GM18870 (cell line): ENCODE measurements around the gene ABLIM2.

Source experiments
- ATAC-seq: cut with Tn5 transposase; IDR thresholded peaks from one replicate; pipeline ENCODE4 v1.9.1; 2021; ENCODE audit warnings: moderate library complexity; ENCODE audit not compliant: unreplicated experiment

Gene ABLIM2

DNA sequence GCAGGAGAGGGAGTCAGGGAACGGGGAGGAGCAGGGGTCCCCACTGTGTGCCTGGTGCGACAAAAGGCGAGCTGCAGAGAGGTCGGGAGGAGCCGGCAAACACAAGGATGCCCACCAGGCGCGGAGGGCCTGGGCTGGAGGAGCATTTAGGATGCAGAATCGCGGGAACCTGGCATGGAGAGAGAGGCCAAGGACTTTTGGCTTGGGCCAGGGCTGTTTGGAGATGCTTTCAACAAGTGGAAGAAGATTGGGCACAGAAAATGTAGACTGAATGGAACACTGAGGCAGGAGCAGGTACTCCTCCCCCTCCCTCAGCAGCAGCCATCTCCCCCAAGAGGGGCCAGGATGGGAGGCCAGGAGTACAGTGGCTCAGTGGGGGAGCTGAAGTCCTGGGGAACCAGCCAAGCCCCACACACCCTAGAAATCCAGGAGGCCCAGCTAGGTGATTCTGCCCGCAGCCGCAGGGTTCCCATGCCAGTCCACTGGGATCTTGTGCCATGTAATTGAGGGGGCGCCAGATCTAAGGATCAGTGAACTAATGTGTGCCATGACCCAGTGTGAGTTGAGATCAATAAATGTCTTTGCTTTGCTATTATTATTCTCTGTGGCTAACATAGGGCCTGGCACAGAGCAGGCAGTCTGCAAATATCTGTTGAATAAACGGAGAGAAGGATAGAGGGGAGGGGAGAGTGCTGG is 1.1 kb upstream of the ABLIM2 start:
- no peak for ATAC-seq

DNA sequence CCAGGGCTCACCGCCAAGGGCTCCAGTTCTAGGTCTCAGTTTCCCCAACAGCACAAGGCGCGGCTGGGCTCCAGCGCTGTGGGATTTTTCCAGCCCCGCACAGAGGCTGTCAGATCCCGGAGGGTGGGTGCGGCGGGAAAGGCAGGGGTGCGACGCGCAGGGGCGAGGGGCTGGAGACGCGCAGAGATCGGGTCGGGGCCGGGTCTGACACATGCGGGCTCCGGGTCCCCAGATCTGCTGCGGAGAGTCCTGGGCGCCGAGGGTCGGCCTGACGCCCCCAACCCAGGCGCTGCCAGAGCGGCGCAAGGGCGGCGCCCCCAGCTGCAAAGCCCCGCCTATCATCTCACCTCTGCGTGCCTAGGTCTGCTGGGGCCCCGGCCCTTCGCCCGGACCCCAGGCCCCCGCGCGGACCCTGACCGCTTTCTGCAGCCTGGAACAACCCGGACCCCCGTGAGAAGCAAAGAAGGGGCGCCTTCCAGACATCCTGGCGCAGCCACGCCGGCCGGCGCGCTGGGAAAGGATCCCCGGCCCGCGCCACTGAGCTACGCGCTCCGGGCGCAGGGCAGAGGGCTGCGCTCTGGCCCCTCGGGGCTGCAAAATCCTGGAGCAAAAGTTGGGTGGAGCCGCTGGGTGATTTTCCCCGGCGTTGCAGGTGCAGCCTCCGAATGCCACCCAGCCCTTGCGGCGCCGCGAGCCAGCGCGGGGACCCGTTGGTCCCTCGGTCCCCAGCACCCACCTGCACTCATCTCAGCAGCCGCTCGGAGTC is 486 bp downstream of the ABLIM2 start:
- no peak for ATAC-seq

DNA sequence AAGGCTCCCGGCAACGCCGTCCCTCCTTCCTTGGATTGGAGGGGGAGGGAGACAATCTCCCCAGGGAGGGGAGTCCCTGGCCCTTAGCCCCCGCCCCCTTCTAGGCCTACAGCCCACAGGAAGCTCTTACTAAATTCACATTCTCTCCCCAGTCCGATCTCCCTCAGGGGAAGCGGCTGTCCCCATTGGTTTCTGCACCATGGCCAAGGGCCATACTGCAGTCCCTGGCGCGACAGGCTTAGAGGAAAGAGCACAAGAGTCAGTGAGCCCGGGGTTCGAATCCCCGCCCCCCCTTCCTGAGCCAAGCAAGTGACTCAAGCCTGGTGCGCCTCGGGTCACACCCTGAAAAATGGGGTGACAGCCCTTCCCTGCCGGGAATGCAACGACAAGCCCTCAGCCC is 1.1 kb downstream of the ABLIM2 start:
- no peak for ATAC-seq

DNA sequence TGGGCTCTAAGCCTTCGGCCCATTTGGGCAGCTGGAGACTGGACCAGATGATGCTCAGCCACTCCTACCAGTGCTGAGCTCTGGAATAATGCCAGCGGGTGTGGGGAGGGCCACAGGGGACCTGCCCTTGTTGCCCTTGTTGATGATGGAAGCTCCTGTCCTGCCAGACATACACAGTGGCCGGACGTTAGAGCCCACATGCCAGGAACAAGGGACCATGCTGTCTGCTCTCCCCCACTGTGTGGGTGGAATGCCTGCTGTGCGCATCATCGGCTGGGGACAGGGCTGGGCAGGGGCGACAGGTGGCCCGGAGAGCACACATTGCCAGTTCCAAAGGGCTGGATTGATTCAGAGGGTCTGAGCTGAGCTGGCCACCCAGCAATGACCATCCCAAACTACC is 2.0 kb downstream of the ABLIM2 start:
- ATAC-seq: no peak

DNA sequence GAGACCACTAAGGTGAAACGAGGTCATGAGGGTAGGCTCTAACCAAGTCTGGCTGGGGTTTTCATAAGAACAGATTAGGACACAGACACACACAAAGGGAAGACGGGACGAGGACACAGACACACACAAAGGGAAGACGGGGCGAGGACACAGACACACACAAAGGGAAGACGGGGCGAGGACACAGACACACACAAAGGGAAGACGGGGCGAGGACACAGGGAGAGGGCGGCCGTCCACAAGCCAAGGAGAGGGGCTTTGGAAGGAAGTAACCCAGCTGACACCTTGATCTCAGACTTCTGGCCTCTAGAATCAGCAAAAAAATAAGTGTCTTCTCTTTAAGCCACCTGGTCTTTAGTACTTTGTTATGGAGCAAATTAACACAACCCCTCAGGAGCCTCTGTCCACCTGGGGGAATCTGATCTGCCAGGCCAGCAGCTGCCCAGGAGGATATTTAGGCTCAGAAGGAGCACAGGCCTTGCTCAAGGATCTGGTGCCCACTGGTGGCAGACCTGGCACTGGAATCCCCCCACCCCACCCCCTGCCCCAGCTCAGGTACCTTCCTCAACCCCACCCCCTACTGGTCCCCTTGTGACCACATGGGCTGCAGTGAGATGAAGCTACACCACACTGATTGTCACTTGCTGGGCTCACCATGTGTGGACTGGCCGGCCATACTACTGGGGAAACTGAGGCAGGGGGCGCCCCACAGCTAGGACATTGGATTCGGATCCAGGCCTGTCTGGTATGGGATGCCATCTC is 2.8 kb downstream of the ABLIM2 start:
- ATAC-seq: no peak

DNA sequence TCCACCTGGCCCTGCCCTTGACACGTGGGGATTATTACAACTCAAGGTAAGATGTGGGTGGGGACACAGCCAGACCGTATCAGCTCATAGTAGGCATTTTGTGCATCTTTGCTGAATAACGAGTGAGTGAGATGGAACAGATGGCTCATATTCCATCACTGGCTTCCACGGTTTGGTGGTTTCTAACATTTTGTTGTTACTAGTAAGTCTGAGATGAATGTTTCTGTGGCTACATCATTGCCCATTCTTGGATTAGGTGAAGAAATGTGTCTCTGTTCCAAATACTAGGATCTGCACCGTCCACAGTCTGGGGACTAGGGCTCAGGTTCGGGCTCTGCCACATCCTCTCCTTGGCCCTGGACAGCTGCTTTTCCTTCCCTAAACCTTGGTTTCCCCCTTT is 3.6 kb downstream of the ABLIM2 start:
- no peak for ATAC-seq

DNA sequence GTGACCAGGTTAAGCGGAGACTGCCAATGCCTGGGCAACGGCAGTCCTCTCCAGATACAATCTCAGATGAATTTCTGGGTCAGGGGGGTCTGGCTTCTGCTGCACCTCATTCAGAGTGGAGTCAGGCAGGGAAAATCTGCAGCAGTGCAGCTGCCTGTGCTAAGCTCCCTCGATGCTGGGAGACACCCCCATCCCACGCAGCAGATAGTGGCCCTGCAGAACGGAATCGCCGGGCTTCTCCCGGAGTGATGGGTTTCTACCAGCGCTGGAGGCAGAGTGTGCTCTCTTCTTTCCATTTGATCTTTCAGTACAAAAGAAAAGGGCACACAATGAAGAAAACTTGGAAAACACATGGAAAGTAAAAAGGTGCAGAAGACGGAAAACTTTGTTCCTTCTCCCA is 5.2 kb downstream of the ABLIM2 start:
- no peak for ATAC-seq

DNA sequence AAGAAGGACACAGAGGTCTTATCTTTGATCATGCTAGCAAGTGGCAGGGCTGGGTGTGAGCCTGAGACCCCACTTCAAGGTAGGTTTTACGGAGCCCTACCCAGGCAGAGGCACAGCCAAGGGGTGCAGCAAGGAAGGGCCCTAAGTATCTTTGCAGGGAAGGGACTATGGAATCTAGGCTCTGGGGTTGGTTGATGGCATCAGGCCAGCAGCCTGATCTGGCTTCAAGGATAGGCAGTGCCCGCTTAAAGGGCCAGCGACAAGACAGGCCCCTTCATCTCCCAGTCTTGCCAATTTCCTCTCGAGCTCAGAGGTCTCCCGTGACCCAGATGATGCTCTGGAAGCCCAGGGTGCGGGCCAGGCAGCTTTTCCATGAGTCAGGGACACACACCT is 5.8 kb downstream of the ABLIM2 start:
- ATAC-seq: no peak

DNA sequence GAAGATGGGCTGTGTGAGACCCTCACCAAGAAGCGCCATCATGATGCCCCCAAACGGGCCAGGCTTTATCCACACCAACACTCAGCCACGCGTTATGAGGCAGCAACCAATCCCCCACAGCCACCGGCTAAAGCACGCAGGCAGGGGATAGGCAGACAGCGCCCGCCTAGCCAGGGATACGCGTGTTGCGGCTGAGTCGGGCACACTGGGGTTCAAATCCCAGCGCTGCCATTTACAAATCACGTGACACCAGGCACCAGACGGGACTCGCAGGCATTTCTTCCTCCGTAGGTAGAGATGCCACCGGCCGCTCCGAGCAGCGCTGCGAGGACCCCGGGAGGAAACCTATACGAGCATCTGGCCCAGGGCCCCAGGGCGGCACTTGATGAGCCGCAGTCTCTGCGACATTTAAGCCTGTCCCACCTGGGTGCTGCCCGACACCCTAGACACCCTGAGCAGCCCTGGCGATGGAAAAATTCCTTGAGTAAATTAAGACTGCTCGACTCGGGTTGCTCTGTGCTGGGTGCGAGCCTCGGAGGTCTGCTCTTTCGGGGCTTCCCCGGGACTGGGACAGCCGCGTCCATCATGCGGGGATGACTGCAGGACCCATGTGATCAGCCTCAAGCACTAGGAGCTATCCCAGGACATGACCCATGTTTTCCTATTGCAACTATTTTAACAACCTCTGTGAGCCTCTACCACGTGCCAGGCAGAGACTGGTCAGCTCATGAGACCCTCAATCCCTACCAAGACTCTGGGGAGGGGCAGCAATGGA is 6.3 kb downstream of the ABLIM2 start:
- ATAC-seq: no peak

DNA sequence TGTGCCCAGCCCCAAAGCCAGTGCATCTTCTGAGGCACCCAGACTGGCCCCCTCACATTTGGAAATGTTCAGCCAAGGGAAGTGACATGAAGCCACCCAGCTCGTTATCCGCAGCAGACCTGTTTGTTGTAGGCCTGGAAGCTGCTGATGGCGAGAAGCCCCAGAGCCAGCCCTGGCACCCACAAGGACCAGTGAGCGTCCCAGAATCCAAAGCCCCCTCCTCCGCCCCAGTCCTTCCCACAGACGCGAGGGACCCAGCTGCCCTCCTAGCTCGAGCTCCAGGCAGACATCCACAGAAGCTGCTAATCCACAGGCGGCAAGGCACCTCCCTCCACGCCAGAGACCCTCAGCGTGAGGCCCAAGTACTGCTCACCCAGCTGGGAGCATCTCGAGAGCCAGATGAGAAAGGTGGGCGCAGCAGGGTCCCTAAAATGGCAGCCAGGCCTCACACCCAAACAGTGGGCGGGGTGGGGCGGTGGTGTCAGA is 7.4 kb downstream of the ABLIM2 start:
- no peak for ATAC-seq

DNA sequence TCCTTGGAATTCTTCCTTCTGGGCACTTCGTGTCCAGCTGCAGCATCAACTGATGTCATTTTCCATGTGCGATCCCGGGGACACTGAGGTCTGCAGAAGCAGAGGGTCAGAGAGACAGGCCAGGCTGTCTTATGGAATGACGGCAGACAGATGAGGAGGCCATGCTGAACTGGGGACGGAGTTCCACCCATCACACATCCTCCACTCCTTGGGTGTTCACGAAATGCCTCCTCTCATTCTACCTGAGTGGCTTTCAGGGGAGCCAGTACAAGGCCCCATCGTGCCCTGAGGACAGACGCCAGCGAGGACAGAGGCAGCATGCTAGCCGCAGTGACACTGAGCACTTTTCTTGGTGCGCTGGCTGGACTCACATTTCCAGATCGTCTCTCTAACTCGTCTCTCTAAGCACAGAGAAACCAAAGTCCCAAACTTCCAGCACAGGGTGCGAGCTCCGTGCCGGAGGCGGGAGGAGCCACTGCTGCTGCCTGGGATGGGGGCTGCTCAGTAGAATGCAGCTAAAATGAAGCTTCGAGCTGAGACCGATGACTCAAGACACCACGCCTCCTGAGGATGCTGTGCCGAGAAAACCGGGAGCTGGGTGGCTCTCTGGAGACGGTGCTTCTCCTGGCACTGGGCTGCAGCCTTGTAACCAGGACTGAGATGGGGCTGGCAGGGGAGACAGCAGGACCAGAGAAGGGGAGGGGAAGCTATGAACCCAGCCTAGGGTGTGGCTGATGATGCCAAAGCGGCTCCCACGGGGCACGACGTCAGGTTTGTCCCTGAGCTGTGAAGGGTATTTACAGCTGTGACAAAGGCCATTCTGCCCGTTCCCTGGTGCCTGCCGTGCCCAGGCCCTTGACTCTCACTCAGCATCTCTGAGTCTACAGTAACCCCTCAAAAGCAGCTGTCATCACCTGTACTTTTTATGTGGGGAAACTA is 8.2 kb downstream of the ABLIM2 start:
- ATAC-seq: no peak

DNA sequence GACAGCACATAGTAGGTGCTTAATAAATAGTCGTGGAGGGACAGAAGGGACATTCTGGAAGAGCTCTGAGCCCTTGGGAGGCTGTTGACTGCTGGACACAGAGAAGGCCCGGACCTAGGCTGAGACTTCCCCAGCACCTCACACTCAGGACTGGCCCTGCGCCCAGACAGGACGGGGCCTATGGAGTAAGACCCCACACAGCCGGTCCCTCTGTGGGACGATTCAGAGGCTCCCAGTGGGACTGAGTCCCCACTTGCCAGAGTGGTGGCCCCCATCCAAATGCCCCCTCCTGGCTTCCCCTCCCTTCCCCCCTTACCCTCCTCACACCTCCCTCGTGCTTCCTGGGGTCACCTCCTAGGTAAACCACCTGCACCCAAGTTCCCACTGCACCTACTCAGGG is 8.9 kb downstream of the ABLIM2 start:
- no peak for ATAC-seq

DNA sequence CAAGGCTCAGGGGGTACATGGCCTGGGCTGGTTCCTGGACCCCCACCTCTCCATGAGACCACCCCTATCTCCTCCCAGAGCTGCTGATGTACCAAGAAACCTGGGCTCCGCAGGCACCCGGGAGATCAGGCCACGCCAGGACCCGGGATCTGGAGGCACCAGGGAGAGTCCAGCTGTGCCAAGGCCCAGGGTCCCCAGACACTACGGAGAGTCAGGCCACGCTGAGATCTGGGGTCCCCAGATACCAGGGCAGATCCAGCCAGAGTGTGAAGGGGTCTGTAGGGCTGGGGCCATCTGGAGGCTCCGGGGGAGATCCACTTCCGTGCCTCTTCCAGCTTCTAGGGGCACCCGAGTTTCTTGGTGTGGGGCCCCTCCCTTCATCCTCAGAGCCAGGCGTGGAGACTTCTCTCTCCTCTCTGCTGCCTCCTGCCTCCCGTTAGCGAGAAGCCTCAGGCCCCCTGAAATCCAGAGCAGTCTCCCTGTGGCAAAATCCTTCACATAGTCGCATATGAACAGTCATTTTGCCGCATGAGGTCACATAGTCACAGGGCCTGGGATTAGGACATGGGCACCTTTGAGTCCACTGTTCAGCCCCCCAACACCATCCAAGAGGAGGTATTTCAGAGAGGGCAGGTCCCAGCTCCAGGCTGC is 9.7 kb downstream of the ABLIM2 start:
- ATAC-seq: no peak

DNA sequence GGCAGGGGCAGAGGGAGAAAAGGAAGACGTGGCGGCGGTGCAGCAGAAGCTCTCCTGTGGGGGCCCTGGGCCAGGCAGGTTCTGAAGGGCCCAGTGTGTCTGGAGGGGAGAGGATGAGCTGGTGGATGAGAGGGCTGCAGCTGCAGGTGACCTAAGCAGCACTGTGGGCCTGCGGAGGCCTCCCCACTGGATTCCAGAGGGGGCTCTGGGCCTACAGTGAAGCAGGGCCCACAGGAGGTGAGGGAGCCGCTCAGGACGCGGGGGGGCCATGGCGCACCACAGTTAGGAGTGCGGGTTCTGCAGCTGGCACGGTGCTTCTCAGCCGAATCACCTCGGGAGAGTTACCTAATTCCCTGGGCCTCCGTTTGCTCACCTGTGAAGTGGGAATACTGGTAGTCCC is 10.5 kb downstream of the ABLIM2 start:
- no peak for ATAC-seq

DNA sequence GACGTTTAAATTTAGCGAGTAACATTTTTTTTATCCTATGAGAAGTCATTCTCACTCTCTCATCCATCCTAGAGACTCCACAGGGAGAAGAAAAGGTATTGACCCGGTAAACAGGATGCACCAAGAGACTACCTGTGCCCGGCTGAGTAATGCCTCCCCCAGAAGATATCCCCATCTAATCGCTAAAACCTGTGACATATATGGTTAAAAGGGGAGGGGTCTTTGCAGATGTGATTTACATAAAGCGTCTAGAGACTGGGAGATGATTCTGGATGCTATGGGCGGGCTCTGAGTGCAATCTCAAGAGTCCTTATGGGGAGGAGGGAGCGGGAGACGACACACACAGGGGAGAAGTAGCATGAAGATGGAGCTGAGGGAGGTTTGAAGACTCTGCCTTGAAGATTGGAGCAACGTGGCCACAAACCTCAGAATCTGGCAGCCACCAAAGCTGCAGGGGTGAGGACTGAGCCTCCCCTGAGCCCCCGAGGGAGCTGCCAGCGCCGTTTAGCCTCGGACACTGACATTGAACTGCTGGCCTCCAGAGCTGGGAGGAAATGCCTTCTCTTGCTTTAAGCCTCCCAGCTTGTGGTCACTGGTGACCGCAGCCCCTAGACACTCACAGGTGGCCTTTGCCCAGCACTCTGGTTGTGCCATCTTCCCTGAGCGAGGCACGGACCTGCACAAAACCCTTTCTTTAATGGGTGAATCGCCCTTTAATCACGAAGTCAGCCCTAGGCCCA is 11.2 kb downstream of the ABLIM2 start:
- ATAC-seq: no peak

DNA sequence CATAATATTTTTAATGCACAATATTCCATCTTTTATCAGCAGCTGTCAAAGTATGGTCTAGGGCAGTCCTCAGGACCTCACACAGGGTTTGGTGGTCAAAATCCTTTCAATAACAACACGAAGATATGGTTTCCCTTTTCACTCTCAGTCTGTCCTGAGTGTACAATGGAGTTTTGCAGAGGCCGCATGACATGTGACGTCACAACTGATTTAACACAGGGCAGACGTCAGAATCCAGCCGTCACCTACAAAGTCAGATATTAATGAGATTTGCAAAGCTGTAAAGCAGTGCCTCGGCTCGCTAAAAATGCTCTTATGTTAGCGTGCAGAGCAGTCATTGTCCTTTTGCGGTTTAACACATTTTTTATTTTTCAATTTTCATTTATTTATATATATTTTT is 12.5 kb downstream of the ABLIM2 start:
- no peak for ATAC-seq

DNA sequence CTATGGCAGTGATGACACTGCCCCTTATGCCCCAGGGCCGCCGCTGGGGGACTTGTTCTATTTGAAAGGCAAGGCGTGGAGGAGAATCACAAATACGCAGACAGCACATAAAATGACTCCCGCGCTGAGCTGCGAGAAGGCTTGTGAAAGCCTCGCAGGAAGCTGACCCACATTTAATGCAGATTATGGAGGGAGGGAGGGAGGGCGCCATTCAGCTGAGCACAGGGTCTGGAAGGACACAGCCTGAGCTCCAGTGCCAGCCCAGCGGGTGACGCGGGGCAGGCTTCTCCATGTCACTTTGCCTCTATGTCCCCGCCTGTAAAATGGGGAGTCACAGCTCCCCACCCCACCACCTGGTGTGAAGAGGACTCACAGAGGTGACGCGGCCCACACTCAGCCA is 14.3 kb downstream of the ABLIM2 start:
- ATAC-seq: no peak

DNA sequence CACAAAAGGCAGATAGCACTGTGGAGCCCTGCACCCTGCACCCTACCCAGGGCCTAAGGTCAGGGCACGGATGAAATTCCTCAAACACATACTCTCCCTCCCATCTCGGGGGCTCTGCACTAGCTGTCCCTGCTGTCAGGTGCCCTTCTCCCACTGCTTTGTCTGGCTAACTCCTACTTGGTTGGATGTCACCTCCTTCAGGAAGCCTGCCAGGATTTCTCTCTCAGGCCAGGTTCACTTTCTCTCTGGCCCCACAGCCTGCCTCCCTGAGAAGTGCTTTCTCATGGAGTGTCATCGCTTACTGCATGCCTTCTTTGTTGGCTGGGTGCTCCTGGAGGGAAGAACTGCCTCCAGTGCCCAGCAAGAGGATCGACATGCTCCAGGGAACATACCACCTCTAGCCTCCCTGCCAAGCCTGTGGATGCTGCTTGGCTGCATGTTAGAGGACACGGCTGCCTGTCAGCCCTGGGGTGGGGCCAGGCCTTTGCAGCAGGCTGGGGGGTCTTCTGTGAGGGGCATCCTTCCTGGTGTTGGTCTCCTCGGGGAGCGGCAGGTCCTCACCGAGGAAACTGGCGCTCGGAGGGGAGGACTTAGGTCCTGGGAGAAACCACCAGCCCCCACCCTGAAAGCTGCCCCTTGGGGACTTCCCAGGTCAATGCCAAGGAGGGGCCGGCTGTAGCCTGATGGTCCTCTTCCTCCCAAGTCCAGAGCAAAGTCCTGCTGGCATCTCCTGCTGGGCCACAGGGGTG is 15.0 kb downstream of the ABLIM2 start:
- no peak for ATAC-seq
